Progenitor cell of endocrine pancreas (in vitro differentiated cells): ENCODE results near the gene TAF12. TPM values are rescaled to one million over a fixed set of nuclear protein-coding genes. Genes with fewer than 3 reads are reported as not detected.

Source experiments
- DNase-seq: peaks from one replicate; pipeline ENCODE4 v3.0.0; 2021; ENCODE audit warnings: low spot score; ENCODE audit not compliant: unreplicated experiment
- H3K27ac Mint-ChIP-seq: 2 replicates; pipeline ENCODE4 v1.8.0; 2021; ENCODE audit warnings: mild to moderate bottlenecking, moderate library complexity, mixed read lengths
- H3K27me3 Mint-ChIP-seq: 2 replicates; pipeline ENCODE4 v1.8.0; 2021; ENCODE audit warnings: mixed read lengths
- H3K36me3 Mint-ChIP-seq: 2 replicates; pipeline ENCODE4 v1.8.0; 2022; ENCODE audit warnings: mixed read lengths; ENCODE audit not compliant: insufficient read depth
- H3K4me1 Mint-ChIP-seq: 2 replicates; pipeline ENCODE4 v1.8.0; 2021; ENCODE audit warnings: low read depth, mixed read lengths
- H3K4me3 Mint-ChIP-seq: 2 replicates; pipeline ENCODE4 v1.8.0; 2021; ENCODE audit warnings: low read depth, mild to moderate bottlenecking, moderate library complexity, mixed read lengths
- H3K9me3 Mint-ChIP-seq: 2 replicates; pipeline ENCODE4 v1.8.0; 2021; ENCODE audit warnings: low read depth, mixed read lengths
- CTCF ChIP-seq: fragments of 200-600 bp; sonication (generic); IDR thresholded peaks from one replicate; pipeline ENCODE4 v1.5.0; 2021; ENCODE audit warnings: antibody characterized with exemption, mild to moderate bottlenecking; ENCODE audit not compliant: unreplicated experiment
- total RNA-seq: library from RNA; stranded (reverse); gene quantifications from 2 replicates; pipeline ENCODE4 v1.2.1, GENCODE V29; 2021

The TAF12 gene
- total RNA-seq, 1 donor from 2014 or later = 18.2 TPM

GRCh38 chr1:28580722-28581530 lies 61.9 kb downstream of the TAF12 start:
- peak; percentile 32 for TF ChIP-seq CTCF
- Mint-ChIP-seq H3K4me3 (peak overlapping the region; percentile 87), H3K36me3 (peaks cover 21% of the 10 kb centered on the region), H3K4me1 (peaks cover 19% of the 10 kb centered on the region), H3K27ac (peak overlapping the region; percentile 95), H3K9me3 (no peaks in the 10 kb centered on the region), H3K27me3 (peaks cover 3% of the 10 kb centered on the region)
- DNase-seq = no peak

- DNase-seq = no peak
- Mint-ChIP-seq H3K27ac (peak overlapping the region; percentile 60), H3K4me1 (peaks cover 19% of the 10 kb centered on the region), H3K4me3 (peak overlapping the region; percentile 87), H3K9me3 (no peaks in the 10 kb centered on the region), H3K36me3 (peaks cover 21% of the 10 kb centered on the region), H3K27me3 (peaks cover 3% of the 10 kb centered on the region)
- TF ChIP-seq CTCF = no peak
Measured at GRCh38 chr1:28579401-28579800, 63.5 kb downstream of the TAF12 start.

- Mint-ChIP-seq H3K9me3 (no peaks in the 10 kb centered on the region), H3K27ac (no peak overlapping the region), H3K4me3 (no peak overlapping the region), H3K4me1 (peaks cover 19% of the 10 kb centered on the region), H3K36me3 (peaks cover 21% of the 10 kb centered on the region), H3K27me3 (peaks cover 3% of the 10 kb centered on the region)
- TF ChIP-seq CTCF = no peak
- no peak for DNase-seq
Measured at GRCh38 chr1:28578696-28579218, 64.1 kb downstream of the TAF12 start.

GRCh38 chr1:28577738-28578536 lies 64.9 kb downstream of the TAF12 start:
- Mint-ChIP-seq H3K4me3 (no peak overlapping the region), H3K27ac (peak overlapping the region; percentile 87), H3K9me3 (no peaks in the 10 kb centered on the region), H3K36me3 (peaks cover 21% of the 10 kb centered on the region), H3K27me3 (peaks cover under 1% of the 10 kb centered on the region), H3K4me1 (peaks cover 17% of the 10 kb centered on the region)
- TF ChIP-seq CTCF = no peak
- no peak for DNase-seq

- DNase-seq = no peak
- peak overlapping the region; percentile 87 for H3K27ac Mint-ChIP-seq
- TF ChIP-seq CTCF = no peak
- H3K36me3 Mint-ChIP-seq = peaks cover 21% of the 10 kb centered on the region
- H3K27me3 Mint-ChIP-seq = no peaks in the 10 kb centered on the region
- no peak overlapping the region for H3K4me3 Mint-ChIP-seq
- peaks cover 16% of the 10 kb centered on the region for H3K4me1 Mint-ChIP-seq
- no peaks in the 10 kb centered on the region for H3K9me3 Mint-ChIP-seq
Measured at GRCh38 chr1:28577052-28577678, 65.7 kb downstream of the TAF12 start.
